SK-N-SH (cell line): Measurements from ENCODE around the gene EXOC7. TPM values are rescaled to one million over a fixed set of nuclear protein-coding genes. Genes with fewer than 3 reads are reported as not detected.

Experiments
- CTCF ChIA-PET: fragments of 300-600, 350-600 bp; formaldehyde crosslinking; extraction: SDS; loops from one replicate; lab custom pipeline; 2021; lab: Yijun Ruan, JAX
- POLR2A ChIA-PET: fragments of 350-600 bp; sonication (Branson Sonifier 250); formaldehyde crosslinking; extraction: SDS; loops from one replicate; lab custom pipeline; 2020; ENCODE audit warnings: antibody characterized with exemption, inconsistent platforms; lab: Yijun Ruan, JAX
- DNase-seq: peaks from one replicate; pipeline ENCODE4 v3.0.0; 2012
- H2AFZ ChIP-seq: fragments of 200-600 bp; sonication (generic); 2 replicates; pipeline ENCODE4 v1.8.1; 2016; ENCODE audit warnings: antibody characterized with exemption, mild to moderate bottlenecking, low read depth
- H3F3A ChIP-seq: fragments of 200-600 bp; sonication (generic); replicated peaks from 2 replicates; pipeline ENCODE3; 2016; ENCODE audit warnings: antibody characterized with exemption, mild to moderate bottlenecking; ENCODE audit not compliant: insufficient read depth
- H3K27ac ChIP-seq, 2 experiments: fragments of 200-500 bp in 1 of 2; fragments of 200-600 bp in 1 of 2; sonication (Bioruptor generic) in 1 of 2; sonication (generic), shearing (Covaris generic) in 1 of 2; 2 replicates each; pipeline versions ENCODE4 v1.5.1 to v1.6.1; 2014 to 2016; ENCODE audit warnings: low read depth in 2 of 2, inconsistent platforms in 1 of 2, low read length in 1 of 2, mild to moderate bottlenecking in 1 of 2, mixed read lengths in 1 of 2
- H3K27me3 ChIP-seq: fragments of 200-600 bp; sonication (generic), shearing (Covaris generic); 2 replicates; pipeline ENCODE4 v1.6.1; 2016; ENCODE audit warnings: mixed run types; ENCODE audit not compliant: insufficient read depth
- H3K36me3 ChIP-seq, 2 experiments: fragments of 200-500 bp in 1 of 2; fragments of 200-600 bp in 1 of 2; sonication (Bioruptor generic) in 1 of 2; sonication (generic) in 1 of 2; replicated peaks in 1 of 2; 2 replicates each; pipeline versions ENCODE3 to v1.5.1; 2014 to 2016; ENCODE audit warnings: low read length in 1 of 2, mild to moderate bottlenecking in 1 of 2; ENCODE audit not compliant: insufficient read depth in 2 of 2, control insufficient read depth in 1 of 2
- H3K4me1 ChIP-seq, 2 experiments: fragments of 200-500 bp in 1 of 2; fragments of 200-600 bp in 1 of 2; sonication (Bioruptor generic) in 1 of 2; sonication (generic), shearing (Covaris generic) in 1 of 2; 2 replicates each; pipeline versions ENCODE4 v1.5.1 to v1.6.1; 2014 to 2016; ENCODE audit warnings: low read depth in 1 of 2, low read length in 1 of 2, mixed run types in 1 of 2; ENCODE audit not compliant: insufficient read depth in 2 of 2, control insufficient read depth in 1 of 2
- H3K4me2 ChIP-seq: fragments of 200-600 bp; sonication (generic), shearing (Covaris generic); 2 replicates; pipeline ENCODE4 v1.6.1; 2017; ENCODE audit warnings: mixed run types
- H3K4me3 ChIP-seq, 2 experiments: fragments of 200-500 bp in 1 of 2; fragments of 200-600 bp in 1 of 2; sonication (Bioruptor generic) in 1 of 2; sonication (generic), shearing (Covaris generic) in 1 of 2; 2 replicates each; pipeline versions ENCODE4 v1.5.1 to v1.8.1; 2014 to 2016; ENCODE audit warnings: low read depth in 2 of 2, inconsistent platforms in 1 of 2, low read length in 1 of 2, mild to moderate bottlenecking in 1 of 2, mixed read lengths in 1 of 2, moderate library complexity in 1 of 2
- H3K79me2 ChIP-seq: fragments of 200-600 bp; sonication (generic); 2 replicates; pipeline ENCODE4 v1.8.1; 2017; ENCODE audit warnings: mild to moderate bottlenecking; ENCODE audit not compliant: insufficient read depth
- H3K9ac ChIP-seq: fragments of 200-600 bp; sonication (generic); 2 replicates; pipeline ENCODE4 v1.6.1; 2017; ENCODE audit warnings: mixed run types
- H3K9me2 ChIP-seq: fragments of 200-600 bp; sonication (generic); 2 replicates; pipeline ENCODE4 v1.6.1; 2017; ENCODE audit warnings: mixed run types
- H3K9me3 ChIP-seq: fragments of 200-600 bp; sonication (generic); 2 replicates; pipeline ENCODE4 v1.6.1; 2017; ENCODE audit warnings: mixed run types, mild to moderate bottlenecking, moderate library complexity
- H4K20me1 ChIP-seq: fragments of 200-600 bp; sonication (generic); 2 replicates; pipeline ENCODE4 v1.6.1; 2017; ENCODE audit warnings: mild to moderate bottlenecking, mixed run types; ENCODE audit not compliant: insufficient read depth
- CHD2 ChIP-seq: fragments of 150-350 bp; IDR thresholded peaks from 2 replicates; pipeline ENCODE4 v1.6.1; 2018; ENCODE audit warnings: low read length; ENCODE audit not compliant: partially characterized antibody
- CTCF ChIP-seq: fragments of 200-600 bp; sonication (generic); IDR thresholded peaks from 2 replicates; pipeline ENCODE4 v1.6.1; 2017; ENCODE audit warnings: antibody characterized with exemption, mild to moderate bottlenecking, moderate library complexity
- ELF1 ChIP-seq: IDR thresholded peaks from 2 replicates; pipeline ENCODE4 v1.4.0; 2012
- FOXJ3 ChIP-seq: sonication (generic); formaldehyde crosslinking; IDR thresholded peaks from 2 replicates; pipeline ENCODE4 v1.5.1; 2020; ENCODE audit warnings: mild to moderate bottlenecking, missing genetic modification reagents
- GABPA ChIP-seq: IDR thresholded peaks from 2 replicates; pipeline ENCODE4 v1.4.0; 2012; ENCODE audit warnings: low read depth, mild to moderate bottlenecking
- IRF3 ChIP-seq: fragments of 150-350 bp; IDR thresholded peaks from 2 replicates; pipeline ENCODE4 v1.6.1; 2016; ENCODE audit warnings: mild to moderate bottlenecking, low read depth, low read length
- JUND ChIP-seq: IDR thresholded peaks from 2 replicates; pipeline ENCODE4 v1.4.0; 2012
- MAX ChIP-seq: IDR thresholded peaks from 2 replicates; pipeline ENCODE4 v1.4.0; 2012; ENCODE audit warnings: low read depth
- NFIC ChIP-seq: IDR thresholded peaks from 2 replicates; pipeline ENCODE4 v1.4.0; 2012; ENCODE audit warnings: borderline replicate concordance
- PBX3 ChIP-seq: IDR thresholded peaks from 2 replicates; pipeline ENCODE4; 2012
- RFX5 ChIP-seq: IDR thresholded peaks from 2 replicates; pipeline ENCODE4 v1.6.1; 2012; ENCODE audit warnings: mild to moderate bottlenecking, improper control_type of control experiment, low read length
- SMC3 ChIP-seq: IDR thresholded peaks from 2 replicates; pipeline ENCODE4 v1.6.1; 2012; ENCODE audit warnings: low read depth, low read length, improper control_type of control experiment
- TCF12 ChIP-seq: IDR thresholded peaks from 2 replicates; pipeline ENCODE4 v1.4.0; 2012
- USF1 ChIP-seq: IDR thresholded peaks from 2 replicates; pipeline ENCODE4 v1.4.0; 2012; ENCODE audit warnings: low read depth, borderline replicate concordance
- USF2 ChIP-seq: fragments of 150-350 bp; IDR thresholded peaks from 2 replicates; pipeline ENCODE4 v1.6.1; 2017; ENCODE audit warnings: antibody characterized with exemption, low read length, low read depth, borderline replicate concordance
- ZBTB33 ChIP-seq: IDR thresholded peaks from 2 replicates; pipeline ENCODE4 v1.4.0; 2012; ENCODE audit warnings: low read depth, borderline replicate concordance
- WGBS: methylation state at CpG from one replicate; pipeline ENCODE4 v1.1.6; 2017; ENCODE audit warnings: low lambda C conversion rate; 5-methylcytosine and 5-hydroxymethylcytosine counted together
- polyA plus RNA-seq, 3 experiments: library from polyadenylated mRNA; depleted of rRNA; stranded (reverse); fragments of >200 nt; gene quantifications; 2 replicates each; pipeline ENCODE4 v1.2.3, GENCODE V29; 2012

EXOC7 gene
- polyA plus RNA-seq, 1 of the 3 experiments (the other 2 are of a cell fraction), result 129 TPM

GRCh38 chr17:76115138-76115754 is 11.7 kb upstream of the EXOC7 start:
- Histone ChIP-seq H3K36me3 (no peaks in the 10 kb centered on the region), H3K4me1 (no peaks in the 10 kb centered on the region), H3K9ac (no peak overlapping the region), H4K20me1 (no peaks in the 10 kb centered on the region), H3K4me3 (no peak overlapping the region), H2AFZ (no peak overlapping the region; the same call in 1 of the 2 replicates), H3K27me3 (no peaks in the 10 kb centered on the region), H3K27ac (no peak overlapping the region), H3K9me2 (no peaks in the 10 kb centered on the region), H3K79me2 (no peaks in the 10 kb centered on the region), H3K4me2 (no peak overlapping the region), H3K9me3 (no peaks in the 10 kb centered on the region), H3F3A (no peaks in the 10 kb centered on the region)
- POLR2A ChIA-PET, result interaction anchor here (0.7 kb wide), 1 partner anchor 27 kb away, joined by 3 read pairs; no protein-coding TSS in a partner anchor
- CTCF ChIA-PET, result interaction anchor here (0.6 to 14.6 kb wide), 10 partner anchors 12 to 282 kb away, joined by 3 to 193 read pairs (median 4); partner anchors contain the start of genes CDK3 and EXOC7
- DNase-seq, result no peak
- no peak for TF ChIP-seq SMC3
- no peak for TF ChIP-seq RFX5
- no peak for TF ChIP-seq CHD2
- no peak for TF ChIP-seq NFIC
- TF ChIP-seq MAX, result no peak
- no peak for TF ChIP-seq JUND
- TF ChIP-seq ELF1, result no peak
- no peak for TF ChIP-seq USF1
- no peak for TF ChIP-seq TCF12
- TF ChIP-seq PBX3, result no peak
- no peak for TF ChIP-seq ZBTB33
- TF ChIP-seq FOXJ3 (CRISPR knock-in tag), result no peak
- no peak for TF ChIP-seq GABPA
- TF ChIP-seq CTCF, result no peak
- no peak for TF ChIP-seq USF2
- TF ChIP-seq IRF3, result no peak
- 76% methylated on average over 7 of the region's 7 CpGs for WGBS
